SIG-M5 (cell line): ENCODE measurements around the gene APOA1.

Experiments
- DNase-seq: peaks from one replicate; lab custom pipeline; 2025; lab: John Stamatoyannopoulos, UW

The APOA1 gene

DNA sequence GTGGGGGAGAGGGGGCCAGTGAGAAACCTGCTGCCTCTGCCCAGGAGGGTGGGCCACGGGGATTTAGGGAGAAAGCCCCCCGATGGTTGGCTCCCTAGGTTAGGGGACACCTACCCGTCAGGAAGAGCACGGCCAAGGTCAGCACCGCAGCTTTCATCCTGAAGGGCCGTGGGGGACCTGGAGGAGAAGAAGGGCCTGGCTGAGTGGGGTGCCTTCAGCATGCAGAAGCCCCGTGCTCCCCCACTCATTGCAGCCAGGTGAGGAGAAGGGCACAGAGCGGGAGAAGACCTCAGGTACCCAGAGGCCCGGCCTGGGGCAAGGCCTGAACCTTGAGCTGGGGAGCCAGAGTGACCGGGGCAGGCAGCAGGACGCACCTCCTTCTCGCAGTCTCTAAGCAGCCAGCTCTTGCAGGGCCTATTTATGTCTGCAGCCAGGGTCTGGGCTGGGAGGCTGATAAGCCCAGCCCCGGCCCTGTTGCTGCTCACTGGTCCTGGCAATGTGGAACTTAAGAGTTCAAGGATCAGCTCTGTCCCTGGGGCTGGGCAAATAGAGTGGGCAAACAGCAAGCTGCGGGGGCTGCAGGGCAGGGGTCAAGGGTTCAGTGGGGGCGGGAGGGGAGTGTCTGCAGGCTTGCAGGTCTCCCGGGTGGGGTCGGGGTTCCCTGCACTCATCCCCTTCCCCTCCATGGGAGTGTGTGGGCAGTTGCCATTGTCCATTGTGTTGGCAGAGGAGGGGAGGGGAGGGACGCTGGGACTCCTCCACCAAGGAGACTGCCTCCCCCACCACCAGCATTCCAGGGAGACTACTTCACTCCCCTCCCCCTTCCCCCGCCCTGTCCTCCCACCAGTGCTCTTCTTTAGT is at the start of gene APOA1:
APOA1 (minus strand) TSS at position 392 of the 861 bp plus-strand sequence; CDS start at position 157, 235 bp downstream.
- DNase-seq: no peak

GRCh38 chr11:116885951-116886655 is 48.7 kb upstream of the APOA1 start:
- DNase-seq: no peak

GRCh38 chr11:116882386-116882785 is 45.0 kb upstream of the APOA1 start:
- DNase-seq: no peak

DNA sequence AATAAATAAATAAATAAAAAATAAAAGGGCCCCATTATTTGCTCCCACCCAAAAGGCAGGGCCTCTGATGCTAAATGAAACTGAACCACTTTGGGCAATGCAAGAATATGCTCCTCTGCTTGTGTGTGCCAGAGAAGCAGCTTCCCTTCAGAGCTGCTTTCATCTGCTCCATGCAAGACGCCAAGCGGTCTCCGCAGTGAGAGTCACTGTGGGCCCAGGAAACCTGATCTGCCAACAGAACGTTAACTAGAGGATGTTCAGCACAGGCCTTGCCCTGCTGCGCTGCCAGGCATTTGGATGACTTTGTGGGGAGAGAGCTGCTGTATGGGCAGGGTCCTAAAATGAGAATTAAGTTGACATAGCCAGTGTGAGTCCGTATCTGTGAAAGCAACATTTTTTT is 43.7 kb upstream of the APOA1 start:
- no peak for DNase-seq

DNA sequence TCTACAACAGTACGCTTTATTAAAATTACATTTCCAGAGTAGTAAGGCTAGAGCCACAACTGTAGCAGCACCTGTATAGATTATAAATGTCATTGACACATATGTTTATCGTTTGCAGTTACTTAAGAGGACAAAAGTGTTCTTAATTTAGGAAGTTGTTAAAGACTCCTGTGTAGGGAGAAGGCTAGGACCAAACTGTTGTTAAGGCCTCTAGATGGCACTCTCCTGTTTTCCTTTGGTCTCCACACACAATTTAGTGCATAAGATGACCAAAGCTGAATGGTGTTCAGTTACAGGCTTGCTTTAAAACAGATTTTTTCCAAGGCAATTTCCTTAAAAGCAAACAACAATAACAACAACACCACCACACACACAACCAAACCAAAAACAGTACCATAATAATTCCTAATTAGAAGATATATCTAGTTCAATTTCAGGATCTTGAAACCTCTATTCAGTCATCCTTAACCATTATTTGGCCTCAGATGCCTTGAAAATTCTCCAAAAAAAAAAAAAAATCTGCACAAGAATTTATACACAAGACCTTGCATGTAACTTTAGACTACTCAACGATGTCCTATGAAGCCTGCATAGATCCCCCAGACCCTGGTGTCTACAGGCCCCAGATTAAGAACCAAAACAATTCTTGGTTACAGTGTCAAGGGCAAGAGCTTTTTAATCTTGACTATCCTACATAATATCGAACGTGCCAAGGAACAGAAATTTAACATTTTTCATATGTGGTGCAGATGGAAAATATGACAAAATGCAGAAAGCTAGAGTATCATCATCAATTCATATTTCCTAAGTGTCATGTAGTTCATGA is 42.6 kb upstream of the APOA1 start:
- DNase-seq: no peak

- DNase-seq: no peak
These were observed 39.2 kb upstream of the APOA1 start for GRCh38 chr11:116876656-116877055.

DNA sequence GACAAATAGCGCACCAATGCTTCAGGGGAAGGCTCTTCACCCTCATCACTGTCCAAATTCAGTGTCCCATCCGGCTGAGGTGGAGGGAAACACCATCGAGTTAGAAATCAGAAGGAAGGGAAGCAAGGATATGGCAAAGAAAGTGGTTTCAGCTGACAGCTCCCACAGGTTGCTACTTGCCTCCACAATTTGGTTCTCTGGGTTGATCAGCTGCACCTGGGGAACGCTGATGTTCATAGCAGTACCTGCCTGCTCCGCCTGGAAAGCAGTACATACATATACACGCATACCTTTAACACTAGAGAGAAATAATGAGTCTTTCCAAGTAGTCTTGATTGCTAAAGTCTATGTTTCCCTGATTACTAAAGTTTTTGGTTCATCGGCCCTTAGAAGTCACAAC is 37.8 kb upstream of the APOA1 start:
- no peak for DNase-seq

- DNase-seq: no peak
These were observed 36.8 kb upstream of the APOA1 start for GRCh38 chr11:116874251-116874650.

DNA sequence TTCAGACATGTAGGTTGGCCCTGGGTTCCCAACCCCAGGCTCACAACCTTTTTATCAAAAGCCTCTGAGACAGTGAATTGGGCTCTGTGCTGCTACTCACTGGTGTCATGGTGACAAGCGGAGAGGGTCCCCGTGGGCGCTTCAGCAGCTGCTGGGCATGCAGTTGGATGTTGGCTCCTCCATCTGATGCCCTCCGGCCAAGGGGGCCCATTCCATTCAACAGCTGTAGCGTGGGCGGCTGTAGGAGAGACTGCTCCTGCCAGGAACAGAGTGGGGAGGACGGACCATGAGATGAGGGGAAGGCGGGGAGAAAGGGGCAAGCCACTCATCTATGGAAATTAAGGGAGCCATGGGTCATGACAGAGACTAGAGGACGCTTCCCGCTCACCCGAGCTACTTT is 36.0 kb upstream of the APOA1 start:
- no peak for DNase-seq

DNA sequence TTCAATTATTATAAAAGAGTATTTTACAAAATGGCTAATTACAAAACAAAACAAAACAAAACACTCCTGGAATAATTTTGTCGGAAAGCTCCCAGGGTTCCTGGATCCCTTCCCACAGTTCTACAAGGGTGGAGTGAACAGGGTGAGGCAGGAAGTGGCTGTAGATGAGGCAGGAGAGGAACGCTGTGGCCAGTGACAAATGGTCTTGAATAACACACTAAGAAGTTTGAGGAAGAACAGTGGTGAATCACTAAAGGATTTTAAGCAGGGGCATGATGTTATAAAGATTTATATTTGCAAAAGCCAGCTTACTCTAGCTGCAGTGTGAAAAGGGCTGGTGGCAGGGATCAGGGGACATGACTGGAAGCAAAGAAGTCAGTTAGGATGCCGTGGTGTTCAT is 33.8 kb upstream of the APOA1 start:
- no peak for DNase-seq

DNA sequence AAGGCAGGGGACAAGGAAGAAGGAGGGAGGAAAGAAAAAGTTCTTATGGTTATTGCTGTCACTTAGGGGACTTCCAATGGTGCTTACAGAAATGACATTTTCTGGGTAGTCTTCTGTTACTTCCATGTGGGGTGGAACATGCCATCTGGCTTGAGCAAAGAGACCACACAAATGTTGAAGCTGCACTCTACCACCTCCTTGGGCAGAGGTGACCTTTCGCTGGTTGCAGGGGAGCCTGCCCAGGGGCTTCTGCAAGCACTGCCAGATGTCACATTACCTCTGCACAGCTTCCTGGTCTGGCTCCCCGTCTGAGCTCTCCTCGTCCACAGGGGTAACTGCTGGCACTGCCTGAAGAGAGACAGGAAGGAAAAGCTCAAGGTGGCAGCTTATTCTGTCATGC is 32.6 kb upstream of the APOA1 start:
- no peak for DNase-seq

GRCh38 chr11:116869610-116870009 is 32.2 kb upstream of the APOA1 start:
- DNase-seq: no peak

DNA sequence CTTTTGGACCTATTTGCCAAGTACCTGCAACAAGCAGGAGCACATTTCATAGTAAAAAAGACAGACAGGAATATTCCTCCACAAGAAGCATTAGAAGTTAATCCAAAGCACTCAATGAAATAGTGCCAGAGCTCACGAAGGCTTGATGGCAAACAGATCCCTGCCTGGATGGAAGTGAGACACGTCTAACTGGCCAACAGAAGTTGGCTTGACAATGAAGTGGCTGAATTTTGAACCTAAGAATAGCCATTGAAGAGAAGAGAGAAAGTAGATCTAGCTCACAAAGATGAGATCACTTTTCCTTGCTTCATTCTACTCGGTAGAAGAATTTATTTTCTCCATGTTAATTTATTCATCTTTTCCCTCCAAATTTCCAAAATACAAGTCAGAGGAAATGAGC is 30.6 kb upstream of the APOA1 start:
- DNase-seq: no peak

- DNase-seq: no peak
These were observed 30.2 kb upstream of the APOA1 start for GRCh38 chr11:116867619-116868018.

DNA sequence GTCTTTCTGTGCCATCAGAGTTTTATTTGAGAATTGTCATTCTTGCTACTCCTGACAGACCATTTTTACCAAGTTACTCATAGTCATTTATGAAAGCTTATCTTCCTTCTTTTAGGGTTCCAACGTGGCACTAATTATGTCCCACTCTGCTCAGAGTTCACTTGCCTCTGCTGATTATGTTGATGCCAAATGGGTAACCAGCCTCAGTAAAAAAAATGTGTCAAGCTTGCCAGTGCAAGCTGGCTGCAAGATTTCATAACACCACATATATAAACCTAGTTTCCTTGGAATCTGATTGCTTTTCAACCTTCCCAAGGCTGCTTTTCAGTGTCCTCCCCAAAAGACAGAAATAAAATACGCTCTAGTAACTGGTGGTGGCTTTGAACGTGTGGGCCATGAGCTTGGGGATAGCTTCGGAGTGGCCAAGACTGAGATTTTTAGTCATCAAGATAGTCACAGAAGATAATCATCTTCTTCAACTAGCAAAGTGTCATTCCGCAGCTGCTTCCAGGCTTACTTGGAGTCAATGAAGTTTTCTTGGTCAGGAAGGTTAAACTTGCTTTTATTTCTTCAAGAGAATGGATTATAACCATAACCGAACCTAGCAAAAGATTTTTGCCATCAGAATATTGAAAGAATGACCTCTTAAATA is 29.5 kb upstream of the APOA1 start:
- no peak for DNase-seq

- DNase-seq: no peak
These were observed 28.3 kb upstream of the APOA1 start for GRCh38 chr11:116865696-116866095.

GRCh38 chr11:116864531-116864930 is 27.1 kb upstream of the APOA1 start:
- DNase-seq: no peak

GRCh38 chr11:116862951-116863350 is 25.5 kb upstream of the APOA1 start:
- no peak for DNase-seq

GRCh38 chr11:116862185-116862584 is 24.8 kb upstream of the APOA1 start:
- no peak for DNase-seq

- no peak for DNase-seq
These were observed 24.1 kb upstream of the APOA1 start for GRCh38 chr11:116861539-116861938.

DNA sequence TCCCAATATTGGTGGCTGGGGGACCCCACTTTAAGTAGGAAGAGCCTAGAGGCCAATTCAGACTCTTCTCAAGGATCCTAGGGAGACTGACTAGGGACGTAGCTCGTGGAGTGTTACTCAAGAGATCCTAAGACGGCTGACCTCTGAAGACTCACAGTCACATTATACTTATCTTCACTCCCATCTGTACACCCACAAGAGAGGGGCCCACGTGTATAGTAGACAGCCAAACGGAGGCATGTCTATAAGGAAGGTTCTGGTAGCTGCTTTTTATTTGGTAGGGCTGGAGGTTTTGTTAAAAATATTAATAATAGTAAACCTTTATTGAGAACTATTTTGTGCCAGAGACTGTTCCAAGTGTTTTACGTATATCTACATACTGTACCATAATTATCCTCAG is 22.9 kb upstream of the APOA1 start:
- DNase-seq: no peak

GRCh38 chr11:116859175-116859574 is 21.8 kb upstream of the APOA1 start:
- DNase-seq: no peak
